ENCODE data around the gene FAM184B. TPM values are rescaled to one million over a fixed set of nuclear protein-coding genes. Genes with fewer than 3 reads are reported as not detected.

Gene FAM184B
- total RNA-seq, 1 experiment from 2014 or later = 0.17 TPM

DNA sequence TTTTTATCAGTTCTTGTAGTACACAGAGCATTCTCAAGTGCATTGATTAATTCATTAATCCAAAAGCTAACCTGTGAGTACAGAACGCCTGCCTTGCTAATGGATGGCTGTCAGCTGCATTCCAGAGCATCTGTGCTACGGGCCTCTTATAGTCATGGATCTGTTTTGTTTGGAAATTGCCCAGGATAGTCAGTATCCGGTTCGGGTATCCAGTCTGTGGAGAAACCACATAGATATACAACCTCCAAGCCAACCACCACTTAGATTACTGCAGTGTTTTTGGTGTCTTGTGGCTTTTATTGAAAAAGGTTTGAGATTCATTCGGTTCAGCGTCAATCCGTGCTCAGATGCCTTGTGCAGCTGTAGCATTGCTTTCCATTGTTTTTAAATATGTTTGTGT lies 200.5 kb downstream of the FAM184B start:
- H3K4me1 Mint-ChIP-seq = peaks cover 25% of the 10 kb centered on the region
- POLR2A ChIA-PET = interaction anchor here (0.6 kb wide), 1 partner anchor 186 kb away, joined by 6 read pairs; no protein-coding TSS in a partner anchor
- H3K36me3 Mint-ChIP-seq = peaks cover 29% of the 10 kb centered on the region
- TF ChIP-seq ELF4 (CRISPR knock-in tag; IDR thresholded peaks at IDR 0.05; ENCODE audit: low read depth) (no peak), NFATC4 (CRISPR knock-in tag; IDR thresholded peaks at IDR 0.05) (no peak), ZNF423 (CRISPR knock-in tag; IDR thresholded peaks at IDR 0.05) (no peak), ZNF416 (CRISPR knock-in tag; IDR thresholded peaks at IDR 0.05) (no peak)
- H3K27ac Mint-ChIP-seq = no peak overlapping the region
- DNase-seq (ENCODE audit: low spot score) = no peak
- CTCF ChIA-PET = no interaction called here
- peaks cover 6% of the 10 kb centered on the region; the same call in 1 of the 2 replicates for H3K27me3 Mint-ChIP-seq (ENCODE audit: low read depth)
- no peak for ATAC-seq
- H3K9me3 Mint-ChIP-seq = no peaks in the 10 kb centered on the region
- H3K4me3 Mint-ChIP-seq = no peak overlapping the region

Other genes starting within 250 kb of the FAM184B start
- 46.6 to 52.7 TPM (median 48.4 TPM) in 3 replicates for gene LAP3, start 204.4 kb downstream of the FAM184B start, total RNA-seq (2021)
- 97.8 to 106 TPM (median 102 TPM) in 3 replicates for gene MED28, start 167.0 kb downstream of the FAM184B start, total RNA-seq (2021)
- gene DCAF16, start 29.1 kb upstream of the FAM184B start, total RNA-seq (2021) = 43.4 to 53.6 TPM (median 49.5 TPM) in 3 replicates
- 54.7 to 61.9 TPM (median 55.9 TPM) in 3 replicates for gene NCAPG, start 29.4 kb upstream of the FAM184B start, total RNA-seq (2021)
- 19.9 to 22.3 TPM (median 21.8 TPM) in 3 replicates for gene LCORL, start 240.1 kb upstream of the FAM184B start, total RNA-seq (2021)

Measured in WTC11 (cell line).